Measurements from ENCODE around the gene VGF.
A peak's percentile ranks its signal among the peaks of the same experiment; 100 is the strongest.

VGF gene

DNA sequence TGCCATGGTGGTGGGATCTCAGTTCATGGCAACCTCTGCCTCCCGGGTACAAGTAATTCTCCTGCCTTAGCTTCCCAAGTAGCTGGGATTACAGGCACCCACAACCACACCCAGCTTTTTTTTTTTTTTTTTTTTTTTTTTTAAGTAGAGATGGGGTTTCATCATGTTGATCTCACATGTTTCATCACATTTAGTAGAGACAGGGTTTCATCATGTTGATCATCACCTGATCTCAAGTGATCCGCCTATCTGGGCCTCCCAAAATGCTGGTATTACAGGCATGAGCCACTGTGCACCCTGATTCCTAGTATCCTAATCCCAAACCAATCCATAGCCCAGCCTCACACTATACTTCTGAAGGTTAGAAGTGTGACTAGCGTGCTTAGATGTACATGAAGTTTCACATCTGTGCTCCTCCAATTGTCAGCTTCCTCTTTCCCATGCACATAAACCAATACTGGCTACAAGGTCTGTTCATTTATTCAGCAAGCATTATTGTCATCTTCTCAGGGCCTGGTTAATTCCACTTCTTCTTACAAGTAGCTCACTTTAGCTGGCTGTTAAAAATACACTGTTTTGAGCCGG is 21.6 kb upstream of the VGF start:
- FAIRE-seq, result no peak

DNA sequence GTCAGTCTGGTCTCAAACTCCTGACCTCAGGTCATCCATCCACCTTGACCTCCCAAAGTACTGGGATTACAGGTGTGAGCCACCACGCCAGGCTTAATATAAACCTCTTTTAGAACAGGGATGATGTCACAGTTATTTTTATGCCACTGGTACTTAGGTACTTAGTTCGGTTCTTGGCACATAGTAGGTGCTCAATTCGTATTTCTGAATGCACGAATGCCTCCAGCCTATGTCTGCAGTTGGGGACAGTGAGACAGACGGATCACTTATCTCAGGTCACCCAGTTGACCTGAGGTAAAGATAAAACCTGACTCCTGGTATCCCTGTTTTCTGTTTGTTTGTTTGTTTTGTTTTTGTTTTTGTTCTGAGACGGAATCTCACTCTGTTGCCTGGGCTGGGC is 20.8 kb upstream of the VGF start:
- DNase-seq (ENCODE audit: insufficient read length, low spot score) (no peak), FAIRE-seq (no peak)

More for the DNA sequence above, 21.6 kb upstream of the VGF start:
- no peak for DNase-seq (ENCODE audit: insufficient read length, low spot score)

DNA sequence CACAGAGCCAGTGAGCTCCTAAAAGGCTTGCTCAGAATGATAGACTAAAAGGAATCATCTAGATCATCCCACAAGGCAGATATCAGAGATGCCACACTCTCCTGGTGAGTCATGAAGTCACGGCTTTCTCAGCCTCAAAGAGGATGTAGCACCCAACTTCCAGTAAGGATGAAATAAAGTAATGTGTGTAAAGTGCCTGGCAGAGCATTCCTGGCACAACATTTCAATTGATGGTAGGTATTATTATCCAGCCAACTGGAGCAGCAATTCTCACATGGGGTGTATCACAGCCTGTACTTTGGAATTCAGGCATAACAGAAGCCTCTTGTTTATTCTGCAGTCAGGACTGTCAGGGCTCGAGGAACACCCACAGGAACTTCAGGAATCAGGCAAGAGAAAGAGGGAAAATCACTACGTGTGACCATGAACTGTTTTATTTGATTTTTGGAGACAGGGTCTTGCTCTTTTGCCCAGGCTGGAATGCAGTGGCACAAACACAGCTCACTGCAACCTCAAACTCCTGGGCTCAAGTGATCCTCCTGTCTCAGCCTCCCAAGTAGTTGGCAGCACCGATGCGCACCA is 20.0 kb upstream of the VGF start:
- FAIRE-seq, result no peak
- DNase-seq (ENCODE audit: insufficient read length, low spot score), result no peak

DNA sequence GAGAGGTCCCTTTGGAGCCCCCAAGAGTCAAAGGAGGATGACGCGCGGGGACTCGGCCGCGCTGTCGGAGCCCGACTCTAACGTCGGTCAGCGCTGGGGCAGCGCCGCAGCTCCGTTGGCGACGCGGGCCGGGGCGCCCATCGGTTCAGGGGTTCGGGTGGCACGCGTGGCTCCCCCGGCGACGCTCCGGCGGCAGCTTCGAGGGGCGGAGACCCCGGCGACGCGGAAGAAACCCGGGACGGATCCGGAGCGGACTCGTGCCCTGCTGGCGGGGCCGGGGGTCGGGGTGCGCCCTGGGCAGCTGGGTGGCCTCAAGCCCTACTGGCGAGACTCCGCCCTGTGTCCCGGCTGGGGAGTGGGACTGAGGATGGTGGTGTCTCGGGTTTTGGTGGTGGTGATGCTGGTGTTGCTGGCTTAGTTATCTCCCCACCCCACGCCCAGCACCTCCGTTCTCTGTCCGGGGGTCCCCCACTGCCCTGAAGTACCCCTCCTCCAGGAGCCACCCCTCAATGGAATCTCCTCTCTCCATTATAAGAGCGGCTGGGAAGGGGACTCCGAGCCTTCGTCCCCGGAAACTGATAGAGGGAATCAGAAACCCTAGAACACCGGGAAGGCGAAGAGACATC is 14.9 kb upstream of the VGF start, which contains the start of gene NAT16:
Gene NAT16, minus strand, starts transcription at position 164 of the 626 bp plus-strand sequence. CDS start 5,486 bp downstream, outside the sequence.
- FAIRE-seq, result no peak
- no peak for DNase-seq (ENCODE audit: insufficient read length, low spot score)

DNA sequence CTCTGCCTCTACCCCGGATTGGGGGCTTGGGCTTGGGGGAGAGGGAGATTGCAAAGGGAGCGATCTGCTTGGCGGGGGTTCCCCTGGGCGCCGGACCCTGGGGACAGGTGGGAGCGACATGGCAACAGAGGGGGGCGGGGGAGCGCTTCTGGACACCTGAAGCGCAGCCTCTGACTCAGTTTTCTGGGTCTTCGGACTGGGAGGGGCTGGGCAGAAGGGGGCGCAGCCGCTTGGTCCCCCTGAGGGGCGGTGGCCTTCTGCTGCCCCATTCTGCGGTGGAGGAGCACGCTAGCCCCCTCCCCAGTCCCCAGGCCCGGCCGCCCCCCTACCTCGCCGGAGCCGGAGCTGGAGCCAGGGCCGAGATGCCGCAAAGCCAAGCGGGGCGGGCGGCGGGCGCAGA is 14.3 kb upstream of the VGF start:
- no peak for FAIRE-seq
- no peak for DNase-seq (ENCODE audit: insufficient read length, low spot score)

DNA sequence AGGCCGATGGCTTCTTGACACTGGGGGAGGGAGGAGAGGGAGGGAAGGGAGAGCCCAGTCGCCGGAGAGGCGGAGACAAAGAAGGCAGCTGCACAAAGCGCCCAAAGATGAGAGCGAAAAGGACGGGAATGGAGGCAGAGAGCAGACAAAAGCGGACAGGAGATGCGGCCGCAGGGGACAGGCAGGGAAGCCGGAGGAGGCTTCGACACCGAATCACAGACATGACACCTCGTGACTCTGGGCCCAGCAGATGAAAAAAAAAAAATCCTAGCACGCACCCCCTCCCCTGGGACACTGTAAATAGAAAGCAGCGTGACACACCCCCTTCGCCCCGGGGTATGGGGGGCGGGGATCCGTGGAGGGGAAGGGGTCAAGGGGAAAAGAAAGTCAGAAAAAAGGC is 13.7 kb upstream of the VGF start:
- FAIRE-seq (no peak), DNase-seq (ENCODE audit: insufficient read length, low spot score) (no peak)

DNA sequence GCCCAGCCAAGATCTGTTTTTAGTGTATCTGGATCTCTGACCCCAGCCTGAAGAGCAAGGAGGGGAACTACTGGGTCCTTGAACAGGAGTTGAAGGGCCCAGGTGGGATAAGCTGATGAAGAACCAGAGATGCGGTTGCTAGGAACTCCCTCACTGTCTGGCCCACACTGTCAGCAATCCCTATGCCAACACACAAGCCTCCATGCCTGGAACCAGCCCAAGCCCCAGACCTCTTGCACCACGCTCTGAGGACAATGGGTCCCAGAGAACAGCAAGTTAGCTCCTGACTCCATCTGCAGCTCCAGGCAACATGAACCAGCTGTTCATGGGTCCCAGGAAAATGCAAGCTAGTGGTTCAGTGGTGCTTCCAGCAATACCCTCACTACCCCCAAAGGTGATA is 12.3 kb upstream of the VGF start:
- FAIRE-seq (no peak), DNase-seq (ENCODE audit: insufficient read length, low spot score) (no peak)

DNA sequence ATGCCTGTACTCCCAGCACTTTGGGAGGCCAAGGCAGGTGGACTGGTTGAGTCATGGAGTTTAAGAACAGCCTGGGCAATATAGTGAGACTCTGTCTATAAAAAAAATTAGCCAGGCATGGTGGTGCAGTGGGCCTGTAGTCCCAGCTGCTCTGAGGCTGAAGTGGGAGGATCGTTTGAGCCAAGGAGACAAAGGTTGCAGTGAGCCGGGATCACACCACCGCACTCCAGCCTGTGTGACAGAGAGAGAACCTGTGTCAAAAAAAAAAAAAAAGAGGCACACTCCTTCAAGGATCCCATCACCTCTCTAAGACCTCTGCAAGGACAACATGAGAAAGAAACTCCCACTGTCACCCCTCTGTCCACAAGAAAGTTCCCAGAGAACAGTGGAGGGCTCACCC is 10.3 kb upstream of the VGF start:
- FAIRE-seq, result no peak
- DNase-seq (ENCODE audit: insufficient read length, low spot score), result no peak

DNA sequence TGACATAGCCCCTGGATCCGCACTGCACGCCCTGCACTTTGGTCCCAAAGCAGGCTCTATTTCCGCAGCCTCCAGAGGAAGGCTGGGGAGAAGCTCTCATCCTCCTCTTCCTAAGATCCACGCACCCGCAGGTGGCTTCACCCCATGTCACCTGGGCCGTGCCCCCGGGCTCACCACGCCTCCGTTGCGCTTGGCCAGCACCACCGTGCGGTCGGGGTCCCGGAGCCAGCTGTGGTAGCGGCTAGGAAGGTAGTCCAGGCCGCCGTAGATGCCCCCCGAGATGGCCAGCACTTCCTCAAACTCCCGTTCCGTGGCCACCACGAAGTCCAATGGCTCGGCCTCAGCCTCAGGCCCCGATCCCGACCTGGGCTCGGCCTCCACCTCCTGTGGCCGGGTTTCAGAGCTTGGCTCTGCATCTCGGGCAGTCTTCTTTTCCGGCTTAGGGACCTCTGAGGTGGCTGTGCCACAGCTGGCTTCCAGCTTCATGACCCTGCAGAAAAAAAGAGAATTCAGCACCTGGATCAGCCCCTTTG is 9.0 kb upstream of the VGF start:
- FAIRE-seq (no peak), DNase-seq (ENCODE audit: insufficient read length, low spot score) (no peak)

DNA sequence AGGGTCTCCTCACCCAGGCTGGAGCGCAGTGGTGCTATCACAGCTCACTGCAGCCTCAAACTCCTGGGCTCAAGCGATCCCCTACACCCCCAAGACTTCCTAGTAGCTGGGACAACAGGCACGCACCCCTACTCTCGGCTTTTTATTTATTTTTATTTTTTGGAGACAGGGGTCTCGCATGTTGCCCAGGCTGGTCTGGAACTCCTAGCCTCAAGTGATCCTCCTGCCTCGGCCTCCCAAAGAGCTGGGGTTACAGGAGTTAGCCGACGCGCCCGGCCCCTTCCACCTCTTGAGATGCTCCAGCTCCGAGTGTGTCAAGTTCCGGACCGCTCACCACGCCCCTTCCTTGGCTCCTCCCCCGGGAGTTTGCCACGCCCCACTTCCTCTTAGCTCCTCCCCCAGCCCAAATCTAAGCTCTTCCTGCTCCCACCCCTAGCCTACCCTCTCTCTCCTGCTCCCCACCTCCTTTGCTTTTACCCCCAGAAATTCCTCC is 8.4 kb upstream of the VGF start:
- DNase-seq (ENCODE audit: insufficient read length, low spot score) (peak; percentile 85), FAIRE-seq (peak; percentile 44)

DNA sequence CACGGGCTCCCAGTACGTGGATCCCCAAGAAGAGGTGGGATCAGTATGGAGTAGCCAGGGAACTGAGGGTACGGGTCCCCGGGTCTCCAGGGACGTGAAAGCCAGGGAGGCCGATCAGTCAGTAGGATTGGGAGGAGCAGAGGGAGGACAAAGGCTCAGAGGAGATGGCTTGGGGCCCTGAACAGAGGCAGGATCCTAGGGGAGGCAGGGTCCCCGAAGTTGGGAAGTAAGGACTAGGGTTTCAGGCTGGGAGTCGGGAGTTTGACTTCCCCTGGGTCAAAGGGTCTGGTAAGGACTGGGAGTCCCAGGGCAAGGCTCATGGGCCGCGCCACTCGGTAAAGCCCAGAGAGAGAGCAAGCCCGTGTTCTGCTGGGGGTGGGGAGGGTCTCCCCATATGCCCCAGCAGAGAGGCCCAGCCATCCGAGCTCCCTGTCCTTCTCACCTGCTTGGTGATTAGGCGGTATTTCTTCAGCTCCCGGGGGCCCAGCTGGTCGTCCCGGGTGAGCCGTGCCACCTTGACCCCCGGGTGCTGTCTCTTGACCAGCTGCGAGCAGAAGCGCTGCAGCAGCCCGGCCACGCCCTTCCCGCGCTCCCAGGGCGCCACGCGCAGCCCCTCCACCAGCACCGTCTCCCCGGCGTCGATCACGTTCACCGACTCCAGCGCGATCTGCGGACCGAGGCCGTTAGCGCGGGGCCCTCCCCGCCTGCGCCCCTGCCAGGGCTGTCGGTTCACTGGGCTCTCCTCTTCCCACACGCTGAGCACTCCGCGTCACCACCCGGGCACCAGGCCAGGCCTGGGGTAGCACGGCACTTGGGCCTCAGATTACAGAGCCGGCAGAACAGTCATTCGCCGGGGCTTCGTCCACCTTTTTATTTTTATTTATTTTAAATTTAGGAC is 7.7 kb upstream of the VGF start:
- FAIRE-seq (no peak), DNase-seq (ENCODE audit: insufficient read length, low spot score) (no peak)

DNA sequence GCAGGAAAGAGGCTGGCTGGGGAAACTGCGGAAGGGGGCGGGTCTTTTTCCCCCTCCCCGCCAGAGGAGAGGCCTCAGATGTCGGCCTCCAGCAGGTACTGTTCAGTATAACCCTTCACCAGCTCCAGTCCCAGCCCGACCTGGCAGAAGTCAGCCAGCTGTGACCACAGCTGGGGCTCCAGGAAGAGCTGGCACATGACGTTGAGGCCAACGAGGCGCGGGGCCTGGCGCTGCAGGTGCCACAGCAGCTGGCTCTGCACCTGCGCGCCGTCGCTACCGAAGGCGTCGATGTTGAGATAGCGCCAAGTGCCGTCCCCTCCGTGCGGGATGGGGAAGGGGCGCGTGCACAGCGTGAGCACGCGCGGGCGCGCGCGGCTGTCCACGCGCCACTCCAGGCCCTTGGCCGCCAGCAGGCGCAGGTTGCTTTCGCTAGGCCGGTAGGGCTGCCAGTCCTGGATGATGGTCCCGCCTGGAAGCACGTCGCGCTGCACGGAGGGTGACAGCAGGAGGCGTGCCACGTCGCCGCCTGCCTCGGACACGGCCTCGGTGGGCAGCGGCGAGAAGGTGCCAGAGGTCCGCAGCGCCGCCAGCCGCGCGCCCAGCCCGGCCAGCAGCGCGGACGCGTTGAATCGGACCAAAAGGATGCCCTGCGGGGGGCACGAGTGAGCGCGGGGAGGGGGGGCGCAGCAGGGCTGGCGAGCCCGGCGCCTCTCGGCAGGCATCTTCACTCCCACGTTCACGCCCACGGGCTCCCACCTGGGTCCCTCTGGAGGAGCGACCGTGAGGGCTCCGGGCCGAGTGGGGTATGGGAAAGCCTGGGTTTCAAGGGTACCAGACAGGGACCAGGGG is 6.9 kb upstream of the VGF start:
- DNase-seq (ENCODE audit: insufficient read length, low spot score) (no peak), FAIRE-seq (no peak)

DNA sequence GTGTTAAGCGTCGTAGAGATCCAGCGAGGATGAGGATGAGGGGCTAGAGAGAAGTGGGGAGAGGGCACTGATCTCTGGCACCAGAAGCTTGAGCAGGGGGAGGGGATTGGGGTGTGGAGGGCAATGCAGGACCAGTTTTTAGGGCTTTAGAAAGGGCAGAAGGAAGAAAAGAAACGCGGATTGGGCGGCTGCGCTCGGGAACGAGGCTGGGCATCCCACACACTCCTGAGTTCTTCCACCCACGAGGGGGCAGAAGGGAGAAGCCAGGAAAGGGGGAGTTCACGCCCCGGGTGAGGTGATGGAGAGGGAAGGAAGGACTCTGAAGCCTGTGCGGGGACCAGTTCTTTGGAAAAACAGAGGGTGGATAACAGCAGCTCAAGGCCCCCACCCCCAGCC is 6.1 kb upstream of the VGF start:
- FAIRE-seq (no peak), DNase-seq (ENCODE audit: insufficient read length, low spot score) (no peak)

DNA sequence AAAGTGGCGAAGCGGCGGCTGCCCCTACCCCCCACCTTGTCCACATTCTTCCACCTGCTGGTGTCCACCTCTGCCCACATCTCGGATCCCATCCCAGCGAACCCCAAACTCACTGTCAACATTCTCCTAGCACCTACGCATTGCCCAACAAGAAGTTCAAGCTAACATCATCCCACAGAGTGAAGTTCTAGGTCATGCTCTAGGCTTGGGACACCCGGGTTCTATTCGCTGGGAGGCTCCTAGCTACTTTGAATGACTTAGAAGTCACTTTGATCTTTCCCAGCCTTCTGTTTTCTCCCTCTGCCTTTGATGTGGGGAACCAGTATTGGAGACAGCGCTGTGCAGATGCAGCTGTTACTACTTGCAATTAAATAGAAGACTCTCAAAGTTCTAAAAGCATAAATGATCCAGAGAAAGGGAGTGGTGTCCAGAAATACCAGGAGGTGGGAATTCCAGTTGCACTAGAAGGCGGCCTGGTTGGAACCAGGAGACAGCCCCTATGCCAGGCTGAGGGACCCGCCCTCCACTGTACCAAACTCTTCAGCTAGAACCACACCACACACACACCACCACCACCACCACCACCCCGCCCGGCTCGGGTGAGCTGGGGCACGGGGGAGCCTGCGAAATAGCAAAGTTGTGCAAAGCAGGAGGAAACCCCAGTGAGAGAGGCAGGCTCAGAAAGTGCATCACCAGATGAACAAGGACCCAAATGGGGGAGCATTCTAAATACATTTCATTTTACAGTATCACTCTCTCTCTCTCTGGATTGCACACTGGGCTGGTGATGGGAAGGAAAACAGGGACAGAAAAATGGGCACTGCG is 5.5 kb upstream of the VGF start:
- no peak for FAIRE-seq
- no peak for DNase-seq (ENCODE audit: insufficient read length, low spot score)

DNA sequence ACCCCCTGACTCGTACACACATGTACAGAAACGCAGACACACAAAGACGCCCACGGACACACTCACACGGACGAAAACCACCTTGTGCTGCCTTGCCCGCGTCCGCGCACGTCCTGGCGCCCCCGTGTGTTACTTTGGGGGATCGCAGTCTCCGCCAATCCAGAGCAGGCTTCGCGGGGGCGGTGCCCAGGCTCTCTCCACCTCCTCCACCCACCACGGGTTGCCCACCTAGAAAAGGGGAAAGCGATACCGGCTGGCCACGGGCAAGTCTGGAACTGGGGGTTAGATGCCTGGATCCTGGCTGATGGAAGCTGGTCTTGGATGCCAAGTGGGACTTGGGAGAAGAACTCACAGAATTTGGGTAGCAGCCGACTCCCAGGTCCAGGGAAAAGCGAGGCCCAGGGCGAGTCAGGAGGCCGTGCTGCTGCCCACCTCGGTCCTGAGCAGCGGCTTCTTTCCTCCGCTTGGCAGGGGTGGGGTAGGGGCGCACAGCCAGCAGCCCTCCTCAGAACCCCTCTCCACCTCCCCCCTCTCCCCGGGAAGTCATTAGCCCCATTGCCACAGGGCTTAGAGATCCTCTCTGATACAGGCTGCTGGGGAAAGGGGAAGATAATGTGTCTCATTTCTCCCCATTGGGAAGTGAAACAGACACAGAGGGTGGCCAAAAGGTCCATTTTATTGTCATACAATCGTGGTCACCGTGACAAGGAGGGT is 4.6 kb upstream of the VGF start:
- FAIRE-seq (peak; percentile 88), DNase-seq (ENCODE audit: insufficient read length, low spot score) (peak; percentile 77)

DNA sequence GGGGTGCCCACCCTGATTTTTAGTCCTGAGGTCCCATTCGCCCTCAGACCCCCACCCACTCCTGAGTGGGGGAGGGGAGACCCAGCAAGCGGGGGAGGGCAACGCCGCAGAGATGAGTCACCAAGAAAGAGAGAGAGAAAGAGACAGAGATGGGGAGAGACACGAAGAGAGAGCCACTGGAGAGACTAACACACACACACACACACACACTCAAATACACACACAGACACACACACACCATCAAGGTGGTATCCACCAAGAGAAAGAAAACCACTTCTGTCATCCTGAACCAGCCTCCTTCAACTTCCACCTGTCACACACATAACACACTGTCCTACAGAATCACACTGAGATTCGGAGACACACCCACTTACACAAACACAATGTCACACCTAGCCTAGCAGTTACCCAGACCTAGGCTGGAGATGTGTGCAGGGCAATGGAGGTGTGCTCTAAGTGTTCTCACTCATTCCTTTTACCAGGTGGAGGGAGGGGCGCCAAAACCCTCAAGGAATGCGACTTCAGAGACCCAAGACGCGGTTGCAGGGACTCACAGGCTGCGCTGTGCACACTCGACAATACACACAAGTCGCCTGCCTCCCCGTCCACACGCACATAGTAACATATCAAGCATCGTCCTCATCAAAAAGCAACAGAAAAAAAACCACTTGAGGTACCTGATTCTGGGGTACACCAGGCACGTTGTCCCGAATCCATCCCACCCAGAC is 3.9 kb upstream of the VGF start:
- no peak for DNase-seq (ENCODE audit: insufficient read length, low spot score)
- FAIRE-seq, result peak; percentile 23

DNA sequence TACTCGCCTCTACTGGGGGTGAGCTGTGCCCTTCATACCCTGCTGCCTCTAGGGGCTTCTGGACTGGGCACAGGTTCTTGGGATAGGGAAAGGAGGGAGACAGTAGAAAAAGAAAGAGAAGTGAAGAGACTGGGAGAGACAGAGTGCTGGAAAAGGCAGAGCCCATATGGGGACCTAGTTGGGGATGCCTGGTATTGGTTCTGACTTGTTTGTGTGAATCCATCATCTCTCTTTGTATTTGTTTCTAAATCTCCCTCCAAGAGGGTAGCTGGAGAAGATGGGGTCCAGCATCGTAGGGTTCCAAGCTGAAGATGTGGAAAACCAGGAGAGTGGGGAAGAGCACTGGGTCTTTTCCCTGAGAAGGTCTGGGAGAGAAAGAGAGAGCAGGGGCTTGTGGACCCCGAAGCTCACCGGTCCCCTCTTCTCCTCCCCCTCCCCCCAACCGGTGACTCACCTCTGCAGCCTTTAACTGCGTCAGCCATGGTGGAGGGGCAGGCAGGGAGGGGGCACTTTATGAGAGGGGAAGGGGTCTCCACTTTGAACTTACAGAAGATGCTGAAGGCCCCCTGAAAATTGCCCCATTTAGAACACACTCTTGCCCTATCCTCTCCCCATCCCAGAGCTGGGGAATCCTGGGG is 3.2 kb upstream of the VGF start:
- FAIRE-seq (no peak), DNase-seq (ENCODE audit: insufficient read length, low spot score) (no peak)

All from GM19239 (cell line).